ENCODE results near the gene CFLAR. TPM values are rescaled to one million over a fixed set of nuclear protein-coding genes. Genes with fewer than 3 reads are reported as not detected.
"Not testable (repeated sequence)": the region's sequence is repeated elsewhere in the genome, so short reads cannot be mapped to it uniquely, and the experiment has no call there.

Gene CFLAR
- total and polyA plus RNA-seq, 2 donors from 2014 or later, result 47.2 to 263 TPM

GRCh38 chr2:201138401-201138970 is 22.5 kb downstream of the CFLAR start:
- Histone ChIP-seq H3K4me1 (ENCODE audit: control insufficient read depth in 2 of 3, insufficient read depth in 2 of 3, low read depth in 1 of 3, low read length in 3 of 3) (peaks cover 0 to 9% (median 0%) of the 10 kb centered on the region in 3 donors), H3K9me3 (ENCODE audit: control insufficient read depth in 2 of 3, insufficient read depth in 1 of 3, low read length in 3 of 3) (no peaks in the 10 kb centered on the region), H3K9ac (ENCODE audit: low read length in 3 of 3) (no peak overlapping the region), H3K36me3 (ENCODE audit: control insufficient read depth in 2 of 3, insufficient read depth in 3 of 3, low read length in 3 of 3) (peaks cover 4 to 30% (median 28%) of the 10 kb centered on the region in 3 donors), H3K4me3 (ENCODE audit: low read length in 3 of 3) (no peak overlapping the region), H3K27ac (ENCODE audit: low read depth in 2 of 2, low read length in 2 of 2) (no peak overlapping the region), H3K27me3 (ENCODE audit: control insufficient read depth, insufficient read depth, low read length) (no peaks in the 10 kb centered on the region)
- no peak for TF ChIP-seq CTCF (IDR thresholded peaks at IDR 0.05; ENCODE audit: borderline replicate concordance, extremely low read depth, insufficient read depth)
- DNase-seq (no peak), FAIRE-seq (no peak)
- intact Hi-C loops (cut with DNase I), result no loop called here

DNA sequence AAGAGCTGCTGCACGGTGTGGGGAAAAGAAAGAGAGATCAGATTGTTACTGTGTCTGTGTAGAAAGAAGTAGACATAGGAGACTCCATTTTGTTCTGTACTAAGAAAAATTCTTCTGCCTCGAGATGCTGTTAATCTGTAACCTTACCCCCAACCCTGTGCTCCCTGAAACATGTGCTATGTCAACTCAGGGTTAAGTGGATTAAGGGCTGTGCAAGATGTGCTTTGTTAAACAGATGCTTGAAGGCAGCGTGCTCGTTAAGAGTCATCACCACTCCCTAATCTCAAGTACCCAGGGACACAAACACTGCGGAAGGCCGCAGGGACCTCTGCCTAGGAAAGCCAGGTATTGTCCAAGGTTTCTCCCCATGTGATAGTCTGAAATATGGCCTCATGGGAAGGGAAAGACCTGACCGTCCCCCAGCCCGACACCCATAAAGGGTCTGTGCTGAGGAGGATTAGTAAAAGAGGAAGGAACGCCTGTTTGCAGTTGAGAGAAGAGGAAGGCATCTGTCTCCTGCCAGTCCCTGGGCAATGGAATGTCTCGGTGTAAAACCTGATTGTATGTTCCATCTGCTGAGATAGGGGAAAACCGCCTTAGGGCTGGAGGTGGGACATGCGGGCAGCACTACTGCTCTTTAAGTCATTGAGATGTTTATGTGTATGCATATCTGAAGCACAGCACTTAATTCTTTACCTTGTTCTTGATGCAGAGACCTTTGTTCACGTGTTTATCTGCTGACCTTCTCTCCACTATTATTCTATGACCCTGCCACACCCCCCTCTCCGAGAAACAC is 23.2 kb downstream of the CFLAR start:
- H3K27ac ChIP-seq (ENCODE audit: low read depth in 2 of 2, low read length in 2 of 2); H3K4me1 ChIP-seq (ENCODE audit: control insufficient read depth in 2 of 3, insufficient read depth in 2 of 3, low read depth in 1 of 3, low read length in 3 of 3); FAIRE-seq; H3K27me3 ChIP-seq (ENCODE audit: control insufficient read depth, insufficient read depth, low read length); H3K9ac ChIP-seq (ENCODE audit: low read length in 3 of 3); H3K4me3 ChIP-seq (ENCODE audit: low read length in 3 of 3); H3K9me3 ChIP-seq (ENCODE audit: control insufficient read depth in 2 of 3, insufficient read depth in 1 of 3, low read length in 3 of 3); intact Hi-C loops (cut with DNase I); DNase-seq: not testable (repeated sequence)
- H3K36me3 ChIP-seq (ENCODE audit: control insufficient read depth in 2 of 3, insufficient read depth in 3 of 3, low read length in 3 of 3), result peaks cover 4 to 30% (median 28%) of the 10 kb centered on the region in 3 donors

DNA sequence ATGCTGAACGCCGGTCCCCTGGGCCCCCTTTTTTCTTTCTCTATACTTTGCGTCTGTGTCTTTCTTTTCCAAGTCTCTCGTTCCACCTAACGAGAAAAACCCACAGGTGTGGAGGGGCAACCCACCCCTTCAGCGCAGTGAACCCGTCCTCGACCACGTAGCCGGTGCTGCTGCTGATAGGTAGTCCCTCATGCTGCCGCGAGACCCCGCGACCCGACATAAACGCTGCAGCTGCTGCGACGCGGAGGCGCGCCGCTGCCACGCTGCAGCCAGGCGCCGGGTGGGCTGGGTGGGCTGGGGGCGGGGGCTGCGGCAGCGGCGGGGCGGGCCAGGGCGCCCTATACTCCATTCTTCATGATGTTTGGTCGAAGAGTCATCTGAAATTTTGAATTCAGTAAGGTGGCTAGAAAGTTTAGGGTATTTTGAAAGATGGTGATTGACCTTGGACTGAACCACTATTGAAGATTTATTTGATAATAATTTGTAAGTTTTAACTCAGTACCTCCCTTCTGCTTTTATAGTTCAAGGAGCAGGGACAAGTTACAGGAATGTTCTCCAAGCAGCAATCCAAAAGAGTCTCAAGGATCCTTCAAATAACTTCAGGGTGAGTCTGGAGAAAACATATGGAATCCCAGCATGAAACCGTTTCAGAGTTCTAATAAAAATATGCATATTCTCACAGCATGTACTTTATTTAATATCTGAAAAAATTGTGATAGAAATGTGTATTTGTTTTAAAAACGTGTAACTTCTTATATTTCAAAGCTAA is 24.1 kb downstream of the CFLAR start:
- no peaks in the 10 kb centered on the region for H3K27me3 ChIP-seq (ENCODE audit: control insufficient read depth, insufficient read depth, low read length)
- FAIRE-seq, result no peak
- H3K27ac ChIP-seq (ENCODE audit: low read depth in 2 of 2, low read length in 2 of 2), result no peak overlapping the region
- no peaks in the 10 kb centered on the region for H3K9me3 ChIP-seq (ENCODE audit: control insufficient read depth in 2 of 3, insufficient read depth in 1 of 3, low read length in 3 of 3)
- peak in 4 of 5 donors; percentile 31 to 71 (median 53) for DNase-seq
- no peak for TF ChIP-seq CTCF (IDR thresholded peaks at IDR 0.05; ENCODE audit: borderline replicate concordance, extremely low read depth, insufficient read depth)
- no peak overlapping the region for H3K4me3 ChIP-seq (ENCODE audit: low read length in 3 of 3)
- H3K4me1 ChIP-seq (ENCODE audit: control insufficient read depth in 2 of 3, insufficient read depth in 2 of 3, low read depth in 1 of 3, low read length in 3 of 3), result peaks cover 0 to 10% (median 9%) of the 10 kb centered on the region in 3 donors
- peaks cover 4 to 30% (median 28%) of the 10 kb centered on the region in 3 donors for H3K36me3 ChIP-seq (ENCODE audit: control insufficient read depth in 2 of 3, insufficient read depth in 3 of 3, low read length in 3 of 3)
- intact Hi-C loops (cut with DNase I), result no loop called here
- no peak overlapping the region for H3K9ac ChIP-seq (ENCODE audit: low read length in 3 of 3)
